Measurements from ENCODE around the gene PLD1.

GRCh38 chr3:171644681-171645080 is 165.6 kb downstream of the PLD1 start:
- TF ChIP-seq CTCF (IDR thresholded peaks at IDR 0.05) (no peak), EZH2 (IDR thresholded peaks at IDR 0.05) (no peak), EZH2phosphoT487 (IDR thresholded peaks at IDR 0.05) (no peak)
